Central memory CD4-positive, alpha-beta T cell (primary cell): ENCODE measurements around the gene CTNNBL1.

Experiments
- DNase-seq: peaks from one replicate; pipeline ENCODE4 v3.0.0; 2022

The CTNNBL1 gene

DNA sequence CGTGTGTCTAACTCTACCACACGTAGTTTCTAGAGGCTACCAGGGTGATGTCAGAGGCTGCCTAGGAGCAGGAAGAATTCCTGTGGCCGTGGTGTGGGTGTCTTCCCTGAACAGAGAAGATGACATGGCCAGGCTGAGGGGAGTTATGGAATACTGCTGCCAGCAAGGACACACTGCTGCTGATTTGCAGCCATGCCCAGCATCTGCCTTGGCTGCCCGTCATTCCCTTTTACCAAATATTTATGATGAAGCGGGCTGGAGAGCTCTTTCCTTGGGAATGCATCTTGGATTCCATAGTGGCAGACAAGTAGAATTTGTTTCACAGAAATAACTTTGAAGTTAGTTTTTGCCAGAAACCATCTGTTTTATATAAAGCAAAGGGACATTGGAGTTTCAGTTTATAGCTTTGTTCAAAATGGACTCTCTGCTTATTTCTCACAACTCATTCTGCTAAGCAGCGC is 128.3 kb downstream of the CTNNBL1 start:
- no peak for DNase-seq

DNA sequence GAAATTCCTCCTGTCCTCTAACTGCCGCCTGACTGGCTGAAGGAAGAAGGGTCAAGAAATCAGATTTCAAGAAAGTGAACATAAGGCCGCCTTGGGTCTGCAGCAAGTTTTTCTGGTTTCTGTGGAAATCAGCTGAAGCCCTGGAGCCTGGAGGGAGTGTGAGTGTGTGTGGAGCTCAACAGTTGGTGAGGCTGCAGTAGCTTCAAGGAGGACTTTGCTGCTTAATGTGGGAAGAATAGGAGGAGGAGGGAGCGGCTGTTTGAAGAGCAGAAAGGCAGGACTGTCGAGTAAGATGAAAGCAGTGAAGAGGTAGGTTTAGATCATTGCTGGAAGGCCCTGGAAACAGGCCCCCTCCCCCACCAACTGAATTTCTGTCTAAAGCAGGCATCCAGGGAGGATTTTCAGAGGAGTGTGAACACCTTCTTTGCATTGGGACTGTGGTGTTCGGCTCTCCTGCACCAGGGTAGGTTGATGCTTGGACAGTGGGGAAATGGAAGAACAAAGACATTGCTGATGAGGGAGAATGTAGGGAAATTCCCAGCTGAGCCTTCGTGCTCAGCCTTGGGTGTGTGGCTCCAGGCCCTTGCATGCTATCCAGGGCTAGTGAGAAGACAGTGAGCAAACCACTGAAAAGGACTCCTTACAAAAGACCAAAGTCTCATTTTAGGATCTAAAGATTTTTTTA is 129.6 kb downstream of the CTNNBL1 start:
- DNase-seq = no peak

- DNase-seq = no peak
Measured at GRCh38 chr20:37827605-37828004, 133.8 kb downstream of the CTNNBL1 start.

DNA sequence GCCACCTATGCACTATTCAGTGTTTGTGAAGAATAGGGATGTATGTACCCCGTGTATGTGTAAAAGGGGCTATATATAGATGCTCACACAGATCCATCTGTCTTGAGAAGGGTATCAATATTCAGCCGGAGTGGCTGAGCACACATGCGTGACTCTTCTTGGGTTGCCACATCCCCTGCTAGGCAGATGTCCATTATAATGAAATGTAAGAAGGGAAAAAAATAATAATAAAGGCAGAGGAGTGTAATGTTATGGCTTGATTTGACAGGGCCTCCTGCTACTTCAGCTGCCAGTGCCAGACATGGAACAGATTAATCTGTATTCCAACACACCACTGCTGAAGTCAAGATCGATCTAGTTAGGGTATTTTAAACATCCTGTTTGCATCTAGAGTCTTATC is 134.9 kb downstream of the CTNNBL1 start:
- no peak for DNase-seq

GRCh38 chr20:37829128-37829527 is 135.3 kb downstream of the CTNNBL1 start:
- DNase-seq = no peak

DNA sequence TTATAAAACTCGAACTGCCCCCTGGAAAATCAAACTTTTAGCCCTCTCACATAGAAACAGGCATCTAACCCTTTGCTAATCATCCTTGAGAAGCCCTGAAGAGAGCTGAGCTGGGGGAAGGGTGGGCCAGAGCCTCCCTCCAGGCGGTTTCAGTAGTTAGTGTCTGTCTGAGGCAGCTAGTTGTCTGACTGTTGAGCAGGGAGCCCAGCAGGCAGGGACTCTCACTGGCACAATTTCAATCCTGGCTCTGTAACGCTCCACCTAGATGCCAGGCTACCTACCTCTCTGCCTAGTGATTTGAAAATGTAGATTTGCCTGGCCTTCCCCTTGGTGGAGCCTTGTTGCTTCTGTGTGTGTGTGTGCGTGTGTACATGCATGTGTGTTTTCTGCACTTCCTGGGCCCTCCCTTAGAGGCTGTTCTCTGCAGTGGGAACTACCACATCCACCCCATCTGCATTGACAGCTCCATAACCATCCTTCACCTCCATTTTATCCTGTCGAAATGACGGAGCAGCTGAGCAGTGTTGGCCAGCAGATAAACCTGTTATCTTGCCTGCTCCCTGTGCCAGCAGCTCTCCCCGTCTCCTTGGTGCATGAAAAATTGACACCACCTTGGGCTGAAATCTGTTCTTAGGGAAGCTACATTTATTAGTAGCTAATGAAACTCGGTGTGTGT is 139.5 kb downstream of the CTNNBL1 start:
- DNase-seq = no peak

DNA sequence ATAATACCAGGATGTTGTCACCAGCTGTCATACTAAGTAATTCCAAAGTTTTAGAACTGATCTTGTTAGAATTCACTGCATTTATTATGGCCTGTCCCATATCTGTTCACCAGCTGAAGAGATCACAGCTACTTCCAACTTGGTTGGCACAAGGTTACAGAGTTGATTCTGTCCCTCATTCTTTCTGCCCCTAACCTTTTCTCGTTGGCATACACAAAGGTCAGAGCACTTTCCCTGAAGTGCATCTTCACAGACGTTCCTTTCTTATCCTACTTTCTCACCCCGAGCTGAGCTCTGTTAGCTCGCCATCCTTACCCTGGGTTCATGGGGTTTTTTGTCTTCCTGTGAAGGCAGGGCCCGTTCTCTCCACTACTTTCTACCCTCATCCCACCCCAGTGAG is 143.1 kb downstream of the CTNNBL1 start:
- DNase-seq = no peak

GRCh38 chr20:37837924-37838323 is 144.1 kb downstream of the CTNNBL1 start:
- DNase-seq = no peak

DNA sequence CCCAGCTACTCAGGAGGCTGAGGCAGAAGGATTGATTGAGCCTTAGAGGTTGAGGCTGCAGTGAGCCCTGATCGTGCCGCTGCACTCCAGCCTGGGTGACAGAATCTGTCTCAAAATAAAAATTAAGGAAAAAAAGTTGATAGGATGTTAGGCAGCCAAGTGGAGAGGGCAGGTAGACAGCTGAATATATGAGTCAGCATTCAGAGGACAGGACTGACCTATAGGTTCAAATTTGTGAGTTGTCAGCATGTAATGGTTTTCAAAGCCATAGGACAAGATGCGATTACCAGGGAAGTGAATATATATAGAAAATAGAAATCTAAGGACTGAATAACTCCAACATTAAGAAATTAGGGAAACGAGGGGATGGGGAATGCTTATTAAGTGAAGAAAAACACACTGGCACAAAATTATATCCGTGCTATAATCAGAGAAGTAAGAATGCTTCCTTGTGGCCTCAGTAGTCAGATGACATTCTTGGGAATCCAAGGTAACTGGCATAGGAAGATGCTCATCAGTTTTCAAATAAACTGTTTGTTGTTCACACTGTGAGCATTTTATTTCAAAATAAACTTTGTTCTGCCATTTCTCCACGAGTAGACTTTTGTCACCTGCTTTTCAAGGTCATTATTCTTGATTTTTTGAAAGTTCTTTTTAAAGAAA is 145.1 kb downstream of the CTNNBL1 start:
- no peak for DNase-seq

DNA sequence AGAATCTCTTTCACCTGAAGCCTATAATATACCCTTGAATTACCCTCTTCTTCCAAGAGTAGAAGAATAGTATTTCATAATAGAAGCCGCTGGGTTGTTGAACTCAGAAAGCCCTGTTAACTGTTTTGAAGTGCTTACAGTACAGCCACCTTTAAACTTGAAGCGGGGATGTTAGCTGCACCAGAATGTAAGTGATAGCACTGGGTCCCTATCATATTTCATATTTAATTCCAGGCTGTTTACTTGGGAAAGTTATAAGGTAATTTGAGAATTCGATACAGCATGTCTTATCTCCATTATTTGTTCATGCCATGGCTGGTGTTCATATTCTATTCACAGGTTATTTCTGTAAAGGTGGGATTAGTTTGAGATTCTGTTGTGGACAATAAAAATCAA is 145.6 kb downstream of the CTNNBL1 start:
- DNase-seq = no peak

GRCh38 chr20:37839955-37840354 is 146.1 kb downstream of the CTNNBL1 start:
- DNase-seq = no peak

- no peak for DNase-seq
Measured at GRCh38 chr20:37841389-37841788, 147.6 kb downstream of the CTNNBL1 start.

GRCh38 chr20:37841971-37842370 is 148.1 kb downstream of the CTNNBL1 start:
- no peak for DNase-seq

GRCh38 chr20:37845241-37845681 is 151.4 kb downstream of the CTNNBL1 start:
- no peak for DNase-seq

DNA sequence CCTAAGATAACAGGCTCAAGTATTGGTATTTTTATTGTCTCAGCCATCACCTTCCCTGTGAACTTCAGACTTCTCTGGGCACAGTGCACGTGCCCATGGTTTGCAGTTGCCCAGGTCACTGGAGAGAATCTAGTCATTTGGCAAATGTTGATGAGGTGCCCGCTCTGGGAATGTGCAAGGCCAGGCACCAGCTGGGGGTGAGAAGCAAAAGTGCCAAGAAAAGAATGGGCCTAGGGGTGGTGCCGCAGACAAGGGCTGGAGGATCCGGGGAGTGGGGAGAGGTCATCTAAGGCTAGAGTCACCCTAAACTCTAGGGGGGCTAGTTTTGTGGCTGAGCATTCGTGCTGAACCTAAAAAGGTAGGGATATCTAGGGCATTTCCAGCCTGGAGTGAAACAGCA is 152.0 kb downstream of the CTNNBL1 start:
- DNase-seq = no peak

GRCh38 chr20:37846573-37846972 is 152.7 kb downstream of the CTNNBL1 start:
- no peak for DNase-seq

DNA sequence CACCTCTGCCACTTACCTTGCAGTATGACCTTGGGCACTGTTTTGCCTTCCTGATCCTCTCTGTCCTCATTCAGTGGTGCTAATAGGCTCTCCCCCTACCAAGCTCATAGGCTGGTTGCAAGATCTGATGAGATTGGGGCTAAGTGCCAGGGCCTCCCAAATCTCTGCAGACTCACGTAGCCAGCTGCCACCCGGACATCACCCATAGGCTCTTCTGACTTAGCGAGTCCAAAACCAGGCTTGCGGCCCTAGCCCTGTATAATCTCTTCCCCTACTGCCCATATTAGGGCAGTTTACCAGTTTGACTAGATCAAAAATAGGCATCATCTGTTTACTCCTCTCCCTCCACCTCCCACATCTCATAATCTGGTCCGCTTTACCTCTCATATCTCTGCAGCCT is 154.9 kb downstream of the CTNNBL1 start:
- DNase-seq = no peak

DNA sequence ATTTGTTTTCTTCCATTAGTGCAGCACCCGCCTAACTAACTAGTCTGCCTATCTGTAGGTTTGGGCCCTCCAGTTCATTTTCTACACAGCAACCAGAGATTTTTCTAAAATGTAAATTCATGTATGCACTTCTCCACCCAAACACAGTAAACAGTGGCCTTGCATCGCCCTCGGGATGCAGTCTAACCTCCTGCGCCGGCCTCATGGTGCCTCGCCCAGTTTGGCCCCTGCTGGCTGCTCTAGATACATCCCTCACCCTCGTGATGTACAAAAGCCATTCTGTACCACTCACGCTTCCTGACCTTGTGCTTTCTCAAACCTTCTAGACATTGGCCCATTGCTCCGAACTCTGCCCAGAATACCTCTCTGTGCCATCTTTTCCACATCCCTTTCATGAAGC is 155.3 kb downstream of the CTNNBL1 start:
- no peak for DNase-seq

DNA sequence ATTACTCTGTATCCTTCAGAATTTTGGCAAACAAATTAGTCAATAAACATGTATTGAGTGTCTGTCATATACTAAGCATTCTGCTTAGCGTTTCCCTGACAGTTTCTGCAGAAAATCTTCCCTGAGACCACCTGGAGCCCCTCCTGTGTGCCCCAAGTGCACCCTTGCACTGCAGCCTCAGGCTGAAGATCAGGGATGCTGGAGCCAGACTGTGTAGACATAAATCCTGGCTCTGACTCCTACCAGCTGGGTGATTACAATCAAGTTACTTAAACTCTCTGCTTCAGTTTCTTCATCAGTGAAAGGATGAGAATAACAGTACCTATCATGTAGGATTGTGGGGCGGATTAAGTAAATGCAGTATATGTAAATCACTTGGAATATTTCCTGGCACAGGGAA is 155.7 kb downstream of the CTNNBL1 start:
- no peak for DNase-seq

DNA sequence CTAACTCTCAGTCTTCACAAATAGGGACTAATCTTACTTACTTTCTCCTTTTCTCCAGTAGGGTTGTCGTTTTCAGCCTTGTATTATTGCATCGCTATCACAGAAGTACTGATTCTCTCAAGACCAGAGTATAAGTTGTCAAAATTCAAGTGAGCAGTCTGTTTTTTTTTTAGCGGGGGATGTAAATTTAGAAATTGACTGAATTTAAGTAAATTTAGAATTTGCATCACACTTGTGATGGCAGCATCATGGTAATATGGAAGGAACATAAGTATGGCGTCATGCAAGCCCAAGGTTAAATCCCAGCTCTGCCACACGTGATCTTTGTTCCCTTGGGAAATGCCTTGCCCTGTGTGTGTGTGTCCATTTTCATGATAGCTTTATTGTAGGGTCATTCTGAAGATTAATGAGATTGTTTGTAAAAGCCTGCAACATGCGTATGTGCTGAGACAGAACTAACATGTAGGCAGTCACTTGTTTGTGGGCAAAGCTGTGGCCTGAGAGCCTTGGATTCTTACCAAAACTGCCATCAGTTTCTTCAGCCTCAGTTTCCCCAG is 156.3 kb downstream of the CTNNBL1 start:
- no peak for DNase-seq

GRCh38 chr20:37850724-37851355 is 157.0 kb downstream of the CTNNBL1 start:
- DNase-seq = no peak

DNA sequence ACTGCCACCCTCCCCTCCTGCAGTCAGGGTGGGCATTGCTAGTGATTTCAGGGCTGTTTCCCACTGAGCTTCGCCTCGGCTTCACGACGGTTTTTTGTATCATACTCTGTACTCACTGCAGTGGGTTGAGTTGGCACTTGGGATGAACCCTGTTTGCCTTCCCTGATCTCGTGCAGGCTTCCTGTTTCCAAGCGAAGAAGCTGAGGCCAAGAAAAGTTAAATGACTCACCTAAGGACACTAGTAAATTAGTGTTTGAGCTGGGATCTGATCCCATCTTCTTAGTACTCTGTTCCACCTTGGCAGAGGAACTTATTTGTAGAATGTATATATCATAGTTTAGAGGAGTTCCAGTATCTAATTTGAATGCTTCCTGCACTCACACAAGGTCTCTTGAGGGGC is 158.8 kb downstream of the CTNNBL1 start:
- DNase-seq = no peak

DNA sequence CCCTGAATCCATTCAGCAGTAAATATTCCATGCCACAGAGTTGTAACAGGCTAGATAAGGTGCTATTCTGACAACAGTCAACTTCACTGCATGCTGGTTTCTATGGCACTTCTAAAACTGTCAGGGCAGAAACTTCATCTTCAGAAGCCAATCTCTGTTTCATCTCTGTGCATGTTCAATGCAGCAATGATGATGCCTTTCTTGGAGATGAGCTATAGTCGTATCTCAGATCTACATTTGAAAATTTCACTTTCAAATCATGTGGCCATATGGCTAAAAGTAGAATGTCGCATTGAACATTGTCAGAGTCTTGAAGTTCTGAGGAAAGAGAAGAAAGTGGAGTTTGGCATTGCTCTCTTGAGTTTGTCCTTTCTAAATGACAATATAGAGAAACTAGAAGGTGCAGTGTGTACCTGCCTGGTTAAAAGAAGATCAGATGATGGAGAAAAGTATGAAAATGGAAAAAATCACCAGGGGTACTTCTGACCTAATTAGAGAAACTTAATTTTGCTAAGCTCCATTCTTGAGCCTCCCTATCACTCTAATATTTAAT is 160.1 kb downstream of the CTNNBL1 start:
- no peak for DNase-seq
